HepG2 (cell line): ENCODE results near the gene BTBD6. TPM values are rescaled to one million over a fixed set of nuclear protein-coding genes. Genes with fewer than 3 reads are reported as not detected.

Experiments
- ATAC-seq: fragments of 200-7000 bp; cut with Tn5 transposase; 3 replicates; pipeline ENCODE4 v1.9.1; 2020; ENCODE audit warnings: mild to moderate bottlenecking, moderate library complexity
- BruUV-seq: library from RNA; stranded (reverse); fragments of 400-500 nt; replicated peaks from 2 replicates; lab custom pipeline; 2021; lab: Mats Ljungman, UMichigan
- CTCF ChIA-PET: fragments of 300-600 bp; formaldehyde crosslinking; extraction: SDS; loops from one replicate; lab custom pipeline; 2021; ENCODE audit warnings: low total read pairs, inconsistent platforms, low intra/inter-chr PET ratio; lab: Yijun Ruan, JAX
- POLR2A ChIA-PET: fragments of 350-600 bp; sonication (Branson Sonifier 250); formaldehyde crosslinking; loops from one replicate; lab custom pipeline; 2020; ENCODE audit warnings: antibody characterized with exemption, inconsistent platforms; lab: Yijun Ruan, JAX
- DNase-seq: peaks from one replicate; pipeline ENCODE4 v3.0.0-alpha.2; 2015; ENCODE audit warnings: low spot score
- FAIRE-seq: peaks from 3 replicates; lab custom pipeline; 2011; peaks lifted over from hg19 to GRCh38; lab: Jason Lieb, UNC
- H2AFZ ChIP-seq: one replicate; pipeline ENCODE4 v1.6.1; 2011; ENCODE audit warnings: low read length, inconsistent platforms
- H3K27ac ChIP-seq: fragments of 300-600 bp; 3 replicates; pipeline ENCODE4 v1.8.0; 2011; ENCODE audit warnings: mixed run types, mild to moderate bottlenecking, mixed read lengths, low read length, inconsistent platforms; ENCODE audit not compliant: insufficient read depth; ENCODE audit errors: extremely low read length
- H3K27me3 ChIP-seq, 2 experiments: fragments of 200-600 bp in 1 of 2; 2 replicates in 1 of 2; 3 replicates in 1 of 2; pipeline versions ENCODE4 v1.6.0 to v1.8.0; 2011; ENCODE audit warnings: low read length in 2 of 2, mild to moderate bottlenecking in 2 of 2, moderate library complexity in 2 of 2, inconsistent platforms in 1 of 2; ENCODE audit not compliant: insufficient read depth in 2 of 2, control insufficient read depth in 1 of 2
- H3K36me3 ChIP-seq, 2 experiments: fragments of 200-600 bp in 1 of 2; replicated peaks in 1 of 2; 2 replicates in 1 of 2; 3 replicates in 1 of 2; pipeline versions ENCODE4 v1.5.1 to v1.8.0; 2011; ENCODE audit warnings: low read length in 2 of 2, inconsistent platforms in 1 of 2; ENCODE audit not compliant: insufficient read depth in 2 of 2, control insufficient read depth in 1 of 2
- H3K4me1 ChIP-seq: 2 replicates; pipeline ENCODE4 v1.5.1; 2012; ENCODE audit warnings: low read length, inconsistent platforms; ENCODE audit not compliant: insufficient read depth
- H3K4me2 ChIP-seq: 2 replicates; pipeline ENCODE4 v1.6.0; 2011; ENCODE audit warnings: low read depth, low read length, inconsistent platforms
- H3K4me3 ChIP-seq, 3 experiments: fragments of 200-600 bp in 1 of 3; sonication (generic), shearing (Covaris generic) in 1 of 3; replicated peaks in 1 of 3; 2 replicates each; pipeline ENCODE4 v1.5.1; 2011 to 2016; ENCODE audit warnings: low read length in 3 of 3, inconsistent platforms in 2 of 3, low read depth in 2 of 3, mild to moderate bottlenecking in 2 of 3, control low read depth in 1 of 3, mixed read lengths in 1 of 3; ENCODE audit not compliant: insufficient read depth in 1 of 3
- H3K79me2 ChIP-seq: one replicate; pipeline ENCODE4 v1.6.1; 2011; ENCODE audit warnings: low read length, inconsistent platforms; ENCODE audit not compliant: insufficient read depth
- H3K9ac ChIP-seq: 2 replicates; pipeline ENCODE4 v1.6.0; 2011; ENCODE audit warnings: mild to moderate bottlenecking, low read depth, low read length, inconsistent platforms; ENCODE audit not compliant: insufficient read depth
- H3K9me3 ChIP-seq: 2 replicates; pipeline ENCODE4 v1.5.1; 2012; ENCODE audit warnings: mild to moderate bottlenecking, low read length
- H4K20me1 ChIP-seq: 2 replicates; pipeline ENCODE4 v1.6.0; 2011; ENCODE audit warnings: inconsistent platforms, mild to moderate bottlenecking, low read length, moderate library complexity; ENCODE audit not compliant: insufficient read depth
- SMARCE1 ChIP-seq: fragments of 450-650 bp; IDR thresholded peaks from 2 replicates; pipeline ENCODE4 v1.6.1; 2017; ENCODE audit warnings: borderline replicate concordance
- SRF ChIP-seq: IDR thresholded peaks from 2 replicates; pipeline ENCODE4 v1.6.1; 2011; ENCODE audit warnings: mild to moderate bottlenecking, low read depth, low read length, moderate library complexity
- TP53 ChIP-seq: sonication (generic); formaldehyde crosslinking; conservative IDR thresholded peaks from 2 replicates; pipeline ENCODE4 v1.4.0; 2020; ENCODE audit warnings: missing genetic modification reagents
- ZKSCAN8 ChIP-seq: IDR thresholded peaks from 2 replicates; pipeline ENCODE4 v1.6.1; 2016; ENCODE audit warnings: borderline replicate concordance, missing genetic modification reagents, missing compliant biosample characterization
- ZNF12 ChIP-seq: sonication (generic); formaldehyde crosslinking; IDR thresholded peaks from 2 replicates; pipeline ENCODE4 v1.5.0; 2020; ENCODE audit warnings: missing genetic modification reagents
- ZNF138 ChIP-seq: sonication (generic); formaldehyde crosslinking; IDR thresholded peaks from 2 replicates; pipeline ENCODE4 v1.5.0; 2020; ENCODE audit warnings: mild to moderate bottlenecking, low read depth, missing genetic modification reagents
- ZNF337 ChIP-seq: sonication (generic); formaldehyde crosslinking; IDR thresholded peaks from 2 replicates; pipeline ENCODE4 v1.5.1; 2020; ENCODE audit warnings: missing genetic modification reagents, low read depth, mild to moderate bottlenecking, borderline replicate concordance
- ZNF510 ChIP-seq: sonication (generic); formaldehyde crosslinking; IDR thresholded peaks from 2 replicates; pipeline ENCODE4 v1.4.0; 2020; ENCODE audit warnings: low read depth, mild to moderate bottlenecking, missing genetic modification reagents
- ZNF543 ChIP-seq: sonication (generic); formaldehyde crosslinking; IDR thresholded peaks from 2 replicates; pipeline ENCODE4 v1.4.0; 2020; ENCODE audit warnings: mild to moderate bottlenecking, missing genetic modification reagents
- ZNF556 ChIP-seq: sonication (generic); formaldehyde crosslinking; IDR thresholded peaks from 2 replicates; pipeline ENCODE4 v1.4.0; 2020; ENCODE audit warnings: mild to moderate bottlenecking, missing genetic modification reagents, borderline replicate concordance
- ZNF737 ChIP-seq: sonication (generic); formaldehyde crosslinking; IDR thresholded peaks from 2 replicates; pipeline ENCODE4 v1.5.0; 2020; ENCODE audit warnings: missing genetic modification reagents, mild to moderate bottlenecking, borderline replicate concordance
- WGBS: methylation state at CpG from one replicate; pipeline ENCODE4 v1.1.6; 2017; ENCODE audit warnings: low lambda C conversion rate; 5-methylcytosine and 5-hydroxymethylcytosine counted together
- in situ Hi-C: cut with HindIII; loops from 2 replicates; pipeline ENCODE4 v1.10.0; 2017; ENCODE audit warnings: low pct_unique_long_range_greater_than_20kb; ENCODE audit not compliant: extremely low pct_ligation_motif_present
- intact Hi-C: fragments of 100-400 bp; cut with micrococcal nuclease; formaldehyde crosslinking; loops from one replicate; pipeline ENCODE4 v1.10.0; 2022; ENCODE audit not compliant: unreplicated experiment
- polyA plus RNA-seq, 8 experiments: library from polyadenylated mRNA; depleted of rRNA in 3 of 8; stranded (reverse) in 7 of 8; unstranded in 1 of 8; fragments of >200 nt; fragmentation: Illumina TruSeq in 4 of 8; extraction: Trizol in 4 of 8; gene quantifications; 2 replicates each; pipeline versions ENCODE4 v1.2.1 to v1.2.3, GENCODE V29; 2011 to 2016; ENCODE audit warnings: low read depth in 4 of 8, missing spikeins in 1 of 8, mixed read lengths in 1 of 8; ENCODE audit not compliant: insufficient read depth in 1 of 8
- total RNA-seq, 5 experiments: library from RNA; depleted of rRNA; stranded (reverse); fragments of >200 nt; fragmentation: Illumina TruSeq; extraction: Trizol; gene quantifications; 2 replicates each; pipeline ENCODE4 v1.2.3, GENCODE V29; 2016; ENCODE audit warnings: low read depth in 1 of 5
- TF ChIP-seq, protein P1 (sequence below): sonication (generic); formaldehyde crosslinking; IDR thresholded peaks from 2 replicates; pipeline ENCODE4 v1.4.0; 2020; ENCODE audit warnings: missing genetic modification reagents
- TF ChIP-seq, protein P2 (sequence below): sonication (generic); formaldehyde crosslinking; IDR thresholded peaks from 2 replicates; pipeline ENCODE4 v1.4.0; 2020; ENCODE audit warnings: low read depth, mild to moderate bottlenecking, missing genetic modification reagents
- TF ChIP-seq, protein P3 (sequence below): sonication (generic); formaldehyde crosslinking; IDR thresholded peaks from 2 replicates; pipeline ENCODE4 v1.5.0; 2020; ENCODE audit warnings: missing genetic modification reagents
- TF ChIP-seq, protein P4 (sequence below): sonication (generic); formaldehyde crosslinking; IDR thresholded peaks from 2 replicates; pipeline ENCODE4 v1.4.0; 2020; ENCODE audit warnings: mild to moderate bottlenecking, low read depth, missing genetic modification reagents

BTBD6 gene
- total and polyA plus RNA-seq, 2 of the 13 experiments (the other 11 are each of a cell fraction or from before 2014, with no cell fraction given) = not detected

DNA sequence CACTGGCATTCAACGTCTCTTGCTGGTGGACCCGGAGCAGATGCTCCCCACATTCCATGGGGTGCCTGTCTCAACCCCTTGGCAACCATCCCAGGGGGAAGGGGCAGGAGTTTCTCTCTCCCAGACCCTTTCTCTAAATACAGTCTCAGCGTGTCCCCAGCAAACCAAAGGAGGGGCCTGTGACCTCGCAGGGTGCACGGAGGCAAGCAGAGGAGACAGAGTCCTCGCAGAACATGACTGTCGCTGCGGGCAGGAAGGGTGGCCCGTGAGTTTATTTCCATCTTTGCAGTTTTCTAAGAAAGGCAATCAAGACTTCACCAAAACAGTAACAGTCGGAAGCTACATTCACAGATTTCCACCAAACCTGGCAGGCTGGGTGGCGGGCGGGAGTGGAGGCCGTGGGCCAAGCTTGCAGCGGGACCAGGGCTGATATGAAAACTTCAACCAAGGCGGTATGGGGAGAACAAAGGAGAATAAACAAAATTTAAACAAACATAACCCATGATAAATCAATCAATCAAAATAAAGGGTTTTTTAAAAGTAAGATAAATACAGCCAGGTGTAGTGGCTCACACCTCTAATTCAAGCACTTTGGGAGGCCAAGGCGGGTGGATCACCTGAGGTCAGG is 33.9 kb downstream of the BTBD6 start (continued):
- TF ChIP-seq, protein P1, sequence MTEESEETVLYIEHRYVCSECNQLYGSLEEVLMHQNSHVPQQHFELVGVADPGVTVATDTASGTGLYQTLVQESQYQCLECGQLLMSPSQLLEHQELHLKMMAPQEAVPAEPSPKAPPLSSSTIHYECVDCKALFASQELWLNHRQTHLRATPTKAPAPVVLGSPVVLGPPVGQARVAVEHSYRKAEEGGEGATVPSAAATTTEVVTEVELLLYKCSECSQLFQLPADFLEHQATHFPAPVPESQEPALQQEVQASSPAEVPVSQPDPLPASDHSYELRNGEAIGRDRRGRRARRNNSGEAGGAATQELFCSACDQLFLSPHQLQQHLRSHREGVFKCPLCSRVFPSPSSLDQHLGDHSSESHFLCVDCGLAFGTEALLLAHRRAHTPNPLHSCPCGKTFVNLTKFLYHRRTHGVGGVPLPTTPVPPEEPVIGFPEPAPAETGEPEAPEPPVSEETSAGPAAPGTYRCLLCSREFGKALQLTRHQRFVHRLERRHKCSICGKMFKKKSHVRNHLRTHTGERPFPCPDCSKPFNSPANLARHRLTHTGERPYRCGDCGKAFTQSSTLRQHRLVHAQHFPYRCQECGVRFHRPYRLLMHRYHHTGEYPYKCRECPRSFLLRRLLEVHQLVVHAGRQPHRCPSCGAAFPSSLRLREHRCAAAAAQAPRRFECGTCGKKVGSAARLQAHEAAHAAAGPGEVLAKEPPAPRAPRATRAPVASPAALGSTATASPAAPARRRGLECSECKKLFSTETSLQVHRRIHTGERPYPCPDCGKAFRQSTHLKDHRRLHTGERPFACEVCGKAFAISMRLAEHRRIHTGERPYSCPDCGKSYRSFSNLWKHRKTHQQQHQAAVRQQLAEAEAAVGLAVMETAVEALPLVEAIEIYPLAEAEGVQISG = no peak
- no peak for TF ChIP-seq ZNF737 (CRISPR knock-in tag)

DNA sequence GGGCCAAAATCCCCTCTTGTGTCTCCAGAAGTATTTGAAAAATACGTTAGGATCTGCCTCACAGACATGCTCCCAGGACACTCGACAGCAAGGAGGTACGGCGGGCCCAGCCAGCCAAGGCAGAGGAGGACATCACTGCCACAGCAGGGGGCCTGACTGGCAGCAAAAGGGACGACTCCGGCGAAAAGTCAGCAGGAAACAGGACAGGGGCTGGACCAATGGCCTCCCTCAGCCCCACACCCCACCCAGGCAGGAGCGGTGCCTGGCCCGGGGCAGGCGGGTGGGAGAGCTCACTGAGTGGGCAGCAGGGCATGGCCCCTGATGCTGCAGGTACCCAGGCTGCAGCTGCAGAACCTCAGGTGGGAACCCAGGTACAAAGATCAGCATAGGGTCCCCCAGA is 34.7 kb downstream of the BTBD6 start:
- POLR2A ChIA-PET = no interaction called here
- no peak overlapping the region for H3K9ac ChIP-seq
- WGBS = 93% methylated on average over 6 of the region's 10 CpGs
- H2AFZ ChIP-seq = no peak overlapping the region
- no peak for FAIRE-seq
- H4K20me1 ChIP-seq = peaks cover 11% of the 10 kb centered on the region; the same call in 1 of the 2 replicates
- no peak overlapping the region for H3K27ac ChIP-seq
- ATAC-seq = no peak
- H3K27me3 ChIP-seq = no peaks in the 10 kb centered on the region
- peaks cover 7 to 19% of the 10 kb centered on the region in 2 experiments; a peak in 3 of 5 replicates for H3K36me3 ChIP-seq
- in situ Hi-C loops = loop anchor here (5.0 kb wide), 1 partner anchor 81 kb away; no protein-coding TSS in a partner anchor
- intact Hi-C loops = no loop called here
- no peak overlapping the region for H3K4me3 ChIP-seq
- BruUV-seq = no TSS peak
- no peaks in the 10 kb centered on the region for H3K9me3 ChIP-seq
- no peak for DNase-seq
- H3K79me2 ChIP-seq = peaks cover 33% of the 10 kb centered on the region
- H3K4me1 ChIP-seq = peaks cover 6% of the 10 kb centered on the region; the same call in 1 of the 2 replicates
- CTCF ChIA-PET = no interaction called here
- no peak overlapping the region for H3K4me2 ChIP-seq
- no peak for TF ChIP-seq TP53 (CRISPR knock-in tag)
- TF ChIP-seq ZNF337 (CRISPR knock-in tag) = no peak
- TF ChIP-seq, protein P2, sequence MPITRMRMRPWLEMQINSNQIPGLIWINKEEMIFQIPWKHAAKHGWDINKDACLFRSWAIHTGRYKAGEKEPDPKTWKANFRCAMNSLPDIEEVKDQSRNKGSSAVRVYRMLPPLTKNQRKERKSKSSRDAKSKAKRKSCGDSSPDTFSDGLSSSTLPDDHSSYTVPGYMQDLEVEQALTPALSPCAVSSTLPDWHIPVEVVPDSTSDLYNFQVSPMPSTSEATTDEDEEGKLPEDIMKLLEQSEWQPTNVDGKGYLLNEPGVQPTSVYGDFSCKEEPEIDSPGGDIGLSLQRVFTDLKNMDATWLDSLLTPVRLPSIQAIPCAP (CRISPR knock-in tag) = no peak
- no peak for TF ChIP-seq ZNF510 (CRISPR knock-in tag)
- no peak for TF ChIP-seq ZNF12 (CRISPR knock-in tag)
- TF ChIP-seq ZNF138 (CRISPR knock-in tag) = no peak
- TF ChIP-seq ZNF543 (CRISPR knock-in tag) = no peak
- TF ChIP-seq SMARCE1 = no peak
- TF ChIP-seq ZKSCAN8 (CRISPR knock-in tag) = no peak
- no peak for TF ChIP-seq ZNF556 (CRISPR knock-in tag)
- TF ChIP-seq, protein P3, sequence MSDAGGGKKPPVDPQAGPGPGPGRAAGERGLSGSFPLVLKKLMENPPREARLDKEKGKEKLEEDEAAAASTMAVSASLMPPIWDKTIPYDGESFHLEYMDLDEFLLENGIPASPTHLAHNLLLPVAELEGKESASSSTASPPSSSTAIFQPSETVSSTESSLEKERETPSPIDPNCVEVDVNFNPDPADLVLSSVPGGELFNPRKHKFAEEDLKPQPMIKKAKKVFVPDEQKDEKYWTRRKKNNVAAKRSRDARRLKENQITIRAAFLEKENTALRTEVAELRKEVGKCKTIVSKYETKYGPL (CRISPR knock-in tag) = no peak
- TF ChIP-seq, protein P4, sequence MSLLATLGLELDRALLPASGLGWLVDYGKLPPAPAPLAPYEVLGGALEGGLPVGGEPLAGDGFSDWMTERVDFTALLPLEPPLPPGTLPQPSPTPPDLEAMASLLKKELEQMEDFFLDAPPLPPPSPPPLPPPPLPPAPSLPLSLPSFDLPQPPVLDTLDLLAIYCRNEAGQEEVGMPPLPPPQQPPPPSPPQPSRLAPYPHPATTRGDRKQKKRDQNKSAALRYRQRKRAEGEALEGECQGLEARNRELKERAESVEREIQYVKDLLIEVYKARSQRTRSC (CRISPR knock-in tag) = no peak
- TF ChIP-seq SRF = no peak
